Measurements from ENCODE around the gene NME1.

Gene NME1

DNA sequence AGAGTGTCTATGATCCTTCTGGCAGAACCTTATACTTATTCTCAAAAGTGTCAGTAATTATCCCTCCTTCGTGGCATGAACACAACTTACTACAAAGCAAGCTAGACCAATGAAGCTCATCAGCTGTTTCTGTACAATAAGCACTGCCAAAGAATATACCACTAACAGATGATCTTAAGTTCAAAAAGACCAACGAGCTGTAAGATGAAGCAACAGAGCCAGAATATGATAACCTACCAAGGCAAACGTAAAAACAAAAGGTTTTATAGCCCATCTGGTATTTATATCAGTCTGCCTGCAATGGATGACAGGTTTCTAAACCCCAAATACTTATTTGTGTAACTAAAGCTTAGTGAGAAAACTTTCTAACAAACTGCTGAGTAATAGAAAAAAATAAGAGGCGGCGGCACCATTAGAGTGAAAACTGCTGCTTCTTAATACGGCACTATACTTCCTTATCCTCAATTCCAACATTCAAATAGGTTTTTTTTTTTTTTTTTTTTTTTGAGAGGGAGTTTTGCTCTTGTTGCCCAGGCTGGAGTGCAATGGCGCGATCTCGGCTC lies 35.0 kb downstream of the NME1 start:
- Histone ChIP-seq H3K9me3 (ENCODE audit: low read length) (no peaks in the 10 kb centered on the region), H4K20me1 (ENCODE audit: insufficient read depth, low read length) (no peaks in the 10 kb centered on the region), H3K9ac (ENCODE audit: low read length) (no peak overlapping the region), H3K36me3 (ENCODE audit: insufficient read depth, low read length) (peaks cover 72% of the 10 kb centered on the region), H3K79me2 (ENCODE audit: insufficient read depth, low read length) (no peaks in the 10 kb centered on the region), H3K4me1 (ENCODE audit: insufficient read depth, low read length, severe bottlenecking) (no peaks in the 10 kb centered on the region), H3F3A (ENCODE audit: insufficient read depth, low read length) (no peaks in the 10 kb centered on the region), H3K4me3 (ENCODE audit: low read depth, low read length, poor library complexity, severe bottlenecking) (no peak overlapping the region), H2AFZ (ENCODE audit: low read length) (no peak overlapping the region), H3K4me2 (ENCODE audit: low read length) (no peak overlapping the region), H3K9me2 (ENCODE audit: low read depth, low read length) (no peaks in the 10 kb centered on the region), H3K27ac (ENCODE audit: low read depth, low read length, poor library complexity, severe bottlenecking) (no peak overlapping the region), H3K27me3 (ENCODE audit: insufficient read depth, low read length) (no peaks in the 10 kb centered on the region)
- TF ChIP-seq CTCF (IDR thresholded peaks at IDR 0.05; ENCODE audit: low read length) (no peak), EZH2 (IDR thresholded peaks at IDR 0.05; ENCODE audit: borderline replicate concordance, low read length) (no peak)

DNA sequence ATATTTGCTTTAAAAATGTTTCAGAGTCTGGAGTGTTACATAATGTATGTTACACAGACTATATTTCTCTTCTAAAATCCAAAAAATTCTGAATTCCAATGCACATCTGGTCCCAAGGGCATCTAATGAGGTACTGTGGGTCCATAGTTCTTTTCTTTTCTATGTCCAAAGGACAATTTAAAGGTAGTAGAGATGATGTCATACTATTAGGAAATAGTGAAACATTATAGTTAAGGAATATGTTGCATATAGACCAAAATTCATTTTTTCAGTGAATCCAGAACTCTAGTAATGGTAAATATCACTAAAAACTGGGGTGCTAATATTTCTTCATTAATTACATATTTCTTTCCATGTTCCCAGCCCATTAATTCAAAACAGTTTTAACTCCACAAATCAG lies 35.8 kb downstream of the NME1 start:
- Histone ChIP-seq H3K27me3 (ENCODE audit: insufficient read depth, low read length) (no peaks in the 10 kb centered on the region), H3F3A (ENCODE audit: insufficient read depth, low read length) (no peaks in the 10 kb centered on the region), H3K36me3 (ENCODE audit: insufficient read depth, low read length) (peaks cover 73% of the 10 kb centered on the region), H2AFZ (ENCODE audit: low read length) (no peak overlapping the region), H3K79me2 (ENCODE audit: insufficient read depth, low read length) (no peaks in the 10 kb centered on the region), H3K4me3 (ENCODE audit: low read depth, low read length, poor library complexity, severe bottlenecking) (no peak overlapping the region), H3K4me1 (ENCODE audit: insufficient read depth, low read length, severe bottlenecking) (no peaks in the 10 kb centered on the region), H4K20me1 (ENCODE audit: insufficient read depth, low read length) (no peaks in the 10 kb centered on the region), H3K9ac (ENCODE audit: low read length) (no peak overlapping the region), H3K4me2 (ENCODE audit: low read length) (no peak overlapping the region), H3K9me2 (ENCODE audit: low read depth, low read length) (no peaks in the 10 kb centered on the region), H3K27ac (ENCODE audit: low read depth, low read length, poor library complexity, severe bottlenecking) (no peak overlapping the region), H3K9me3 (ENCODE audit: low read length) (no peaks in the 10 kb centered on the region)
- TF ChIP-seq EZH2 (IDR thresholded peaks at IDR 0.05; ENCODE audit: borderline replicate concordance, low read length) (no peak), CTCF (IDR thresholded peaks at IDR 0.05; ENCODE audit: low read length) (no peak)

GRCh38 chr17:51189628-51190027 lies 36.3 kb downstream of the NME1 start:
- Histone ChIP-seq H2AFZ (ENCODE audit: low read length) (no peak overlapping the region), H3F3A (ENCODE audit: insufficient read depth, low read length) (no peaks in the 10 kb centered on the region), H3K9me2 (ENCODE audit: low read depth, low read length) (no peaks in the 10 kb centered on the region), H3K79me2 (ENCODE audit: insufficient read depth, low read length) (no peaks in the 10 kb centered on the region), H3K4me2 (ENCODE audit: low read length) (no peak overlapping the region), H4K20me1 (ENCODE audit: insufficient read depth, low read length) (no peaks in the 10 kb centered on the region), H3K4me1 (ENCODE audit: insufficient read depth, low read length, severe bottlenecking) (no peaks in the 10 kb centered on the region), H3K36me3 (ENCODE audit: insufficient read depth, low read length) (peaks cover 71% of the 10 kb centered on the region), H3K27me3 (ENCODE audit: insufficient read depth, low read length) (no peaks in the 10 kb centered on the region), H3K27ac (ENCODE audit: low read depth, low read length, poor library complexity, severe bottlenecking) (no peak overlapping the region), H3K4me3 (ENCODE audit: low read depth, low read length, poor library complexity, severe bottlenecking) (no peak overlapping the region), H3K9me3 (ENCODE audit: low read length) (no peaks in the 10 kb centered on the region), H3K9ac (ENCODE audit: low read length) (no peak overlapping the region)
- no peak for TF ChIP-seq CTCF (IDR thresholded peaks at IDR 0.05; ENCODE audit: low read length)
- TF ChIP-seq EZH2 (IDR thresholded peaks at IDR 0.05; ENCODE audit: borderline replicate concordance, low read length) = no peak

Data from OCI-LY1 (cell line).